CD14-positive monocyte (primary cell): ENCODE data around the gene DOCK1. TPM values are rescaled to one million over a fixed set of nuclear protein-coding genes. Genes with fewer than 3 reads are reported as not detected.
"Not testable (repeated sequence)": the region's sequence is repeated elsewhere in the genome, so short reads cannot be mapped to it uniquely, and the experiment has no call there.

ENCODE experiments used
- DNase-seq, 3 donors: peaks; one replicate each; pipeline ENCODE4 v3.0.0-alpha.2; 2011 to 2022
- H2AFZ ChIP-seq: 2 replicates; pipeline ENCODE4 v1.6.0; 2012; ENCODE audit warnings: mild to moderate bottlenecking, low read depth, low read length, inconsistent platforms; ENCODE audit not compliant: insufficient read depth, poor library complexity, severe bottlenecking
- H3K27ac ChIP-seq, 2 donors: 1 replicate in 1 of 2; 2 replicates in 1 of 2; pipeline ENCODE4 v1.5.1; 2012 to 2013; ENCODE audit warnings: low read length in 2 of 2, control low read depth in 1 of 2, inconsistent platforms in 1 of 2, low read depth in 1 of 2, mild to moderate bottlenecking in 1 of 2
- H3K27me3 ChIP-seq, 2 donors: one replicate each; pipeline versions ENCODE4 v1.6.0 to v1.6.1; 2011 to 2013; ENCODE audit warnings: low read length in 2 of 2; ENCODE audit not compliant: control insufficient read depth in 2 of 2, insufficient read depth in 2 of 2
- H3K36me3 ChIP-seq, 2 donors: replicated peaks in 1 of 2; 1 replicate in 1 of 2; 2 replicates in 1 of 2; pipeline versions ENCODE4 v1.5.1 to v1.6.1; 2012 to 2013; ENCODE audit warnings: low read length in 2 of 2, control low read depth in 1 of 2, inconsistent platforms in 1 of 2, mild to moderate bottlenecking in 1 of 2; ENCODE audit not compliant: insufficient read depth in 2 of 2, control insufficient read depth in 1 of 2
- H3K4me1 ChIP-seq, 2 donors: 1 replicate in 1 of 2; 2 replicates in 1 of 2; pipeline versions ENCODE4 v1.5.1 to v1.6.1; 2012 to 2013; ENCODE audit warnings: low read length in 2 of 2, control low read depth in 1 of 2, inconsistent platforms in 1 of 2, mild to moderate bottlenecking in 1 of 2, moderate library complexity in 1 of 2; ENCODE audit not compliant: insufficient read depth in 2 of 2, control insufficient read depth in 1 of 2
- H3K4me2 ChIP-seq: replicated peaks from 2 replicates; pipeline ENCODE3; 2012; ENCODE audit warnings: low read length, moderate library complexity, mild to moderate bottlenecking; ENCODE audit not compliant: poor library complexity, severe bottlenecking; ENCODE audit errors: extremely low read depth
- H3K4me3 ChIP-seq, 3 experiments: fragments of 200-600 bp in 1 of 3; sonication (generic) in 1 of 3; replicated peaks in 1 of 3; 1 replicate in 2 of 3; 2 replicates in 1 of 3; pipeline ENCODE4 v1.5.1; 2011 to 2013; ENCODE audit warnings: low read length in 3 of 3, mild to moderate bottlenecking in 3 of 3, control low read depth in 2 of 3, low read depth in 2 of 3, inconsistent platforms in 1 of 3, moderate library complexity in 1 of 3
- H3K79me2 ChIP-seq: 2 replicates; pipeline ENCODE4 v1.6.0; 2012; ENCODE audit warnings: mild to moderate bottlenecking, control low read depth, inconsistent platforms, low read length, moderate library complexity; ENCODE audit not compliant: insufficient read depth
- H3K9ac ChIP-seq: 2 replicates; pipeline ENCODE4 v1.6.0; 2017; ENCODE audit warnings: low read length, mild to moderate bottlenecking; ENCODE audit not compliant: insufficient read depth, poor library complexity, severe bottlenecking
- H3K9me3 ChIP-seq, 2 donors: replicated peaks in 1 of 2; 1 replicate in 1 of 2; 2 replicates in 1 of 2; pipeline versions ENCODE4 v1.5.1 to v1.6.1; 2012 to 2013; ENCODE audit warnings: low read length in 2 of 2, control low read depth in 1 of 2; ENCODE audit not compliant: control insufficient read depth in 1 of 2, insufficient read depth in 1 of 2
- H4K20me1 ChIP-seq: 2 replicates; pipeline ENCODE4 v1.6.0; 2012; ENCODE audit warnings: mild to moderate bottlenecking, low read length, control low read depth, moderate library complexity; ENCODE audit not compliant: insufficient read depth
- H3K27ac Mint-ChIP-seq, 7 donors: one replicate each; pipeline ENCODE4 v1.8.0; 2020; ENCODE audit warnings: mild to moderate bottlenecking in 7 of 7, mixed read lengths in 7 of 7, moderate library complexity in 6 of 7, inconsistent platforms in 2 of 7
- H3K27me3 Mint-ChIP-seq, 3 donors: one replicate each; pipeline ENCODE4 v1.8.0; 2021 to 2022; ENCODE audit warnings: low read depth in 3 of 3, mild to moderate bottlenecking in 3 of 3, mixed read lengths in 3 of 3, moderate library complexity in 3 of 3, inconsistent platforms in 1 of 3
- H3K36me3 Mint-ChIP-seq, 2 donors: one replicate each; pipeline ENCODE4 v1.8.0; 2020; ENCODE audit warnings: mixed read lengths in 2 of 2, inconsistent platforms in 1 of 2, mild to moderate bottlenecking in 1 of 2
- H3K4me1 Mint-ChIP-seq: one replicate; pipeline ENCODE4 v1.8.0; 2020; ENCODE audit warnings: mild to moderate bottlenecking, mixed read lengths
- H3K4me3 Mint-ChIP-seq, 2 donors: one replicate each; pipeline ENCODE4 v1.8.0; 2020; ENCODE audit warnings: mild to moderate bottlenecking in 2 of 2, mixed read lengths in 2 of 2, moderate library complexity in 1 of 2
- H3K9me3 Mint-ChIP-seq, 7 donors: one replicate each; pipeline ENCODE4 v1.8.0; 2020 to 2022; ENCODE audit warnings: mixed read lengths in 7 of 7, mild to moderate bottlenecking in 6 of 7, moderate library complexity in 6 of 7, inconsistent platforms in 2 of 7
- CTCF ChIP-seq: fragments of 200-600 bp; IDR thresholded peaks from one replicate; pipeline ENCODE4 v1.8.0; 2022; ENCODE audit warnings: antibody characterized with exemption, mild to moderate bottlenecking
- WGBS: methylation state at CpG from one replicate; pipeline ENCODE4 v1.1.5; 2013; ENCODE audit warnings: missing lambda C conversion rate; ENCODE audit not compliant: insufficient coverage; 5-methylcytosine and 5-hydroxymethylcytosine counted together
- intact Hi-C, 2 donors: fragments of 100-400 bp; cut with micrococcal nuclease; formaldehyde crosslinking; loops; one replicate each; pipeline versions ENCODE4 v1.15.0 to v1.15.1; 2023
- polyA plus RNA-seq, 3 donors: library from polyadenylated mRNA; depleted of rRNA in 1 of 3; unstranded in 2 of 3; stranded (reverse) in 1 of 3; fragments of 300-500 nt in 2 of 3; fragments of >200 nt in 1 of 3; fragmentation: Illumina TruSeq in 2 of 3; gene quantifications; 1 replicate in 2 of 3; 2 replicates in 1 of 3; pipeline ENCODE4 v1.2.3, GENCODE V29; 2012 to 2021

The DOCK1 gene
- polyA plus RNA-seq, 3 donors, result 0.31 to 0.35 TPM; not detected in 1

GRCh38 chr10:126878594-126878993, 26.6 kb upstream of the DOCK1 start:
- no peak overlapping the region for H2AFZ ChIP-seq
- DNase-seq, result no peak
- no peaks in the 10 kb centered on the region for H3K9me3 ChIP-seq
- no peak overlapping the region for H3K4me3 Mint-ChIP-seq
- H3K27me3 Mint-ChIP-seq, result peaks cover 2% of the 10 kb centered on the region in 3 donors
- no peaks in the 10 kb centered on the region for H4K20me1 ChIP-seq
- H3K79me2 ChIP-seq, result no peaks in the 10 kb centered on the region
- no peak overlapping the region for H3K27ac Mint-ChIP-seq
- intact Hi-C loops, result no loop called here
- H3K4me3 ChIP-seq, result no peak overlapping the region
- no peak overlapping the region for H3K4me2 ChIP-seq
- H3K27ac ChIP-seq, result no peak overlapping the region
- no peaks in the 10 kb centered on the region for H3K27me3 ChIP-seq
- no peaks in the 10 kb centered on the region for H3K36me3 ChIP-seq
- H3K9ac ChIP-seq, result no peak overlapping the region
- no peak for TF ChIP-seq CTCF
- no peaks in the 10 kb centered on the region for H3K4me1 Mint-ChIP-seq
- no peaks in the 10 kb centered on the region for H3K4me1 ChIP-seq
- no peaks in the 10 kb centered on the region for H3K36me3 Mint-ChIP-seq
- 93% methylated on average over 5 of the region's 10 CpGs for WGBS
- peaks cover 0 to 12% (median 7%) of the 10 kb centered on the region in 7 donors for H3K9me3 Mint-ChIP-seq

- no peak overlapping the region for H2AFZ ChIP-seq
- WGBS, result no CpG with 5 or more reads among the region's 5 CpGs
- H3K9me3 Mint-ChIP-seq, result peaks cover 0 to 15% (median 8%) of the 10 kb centered on the region in 7 donors
- no peak overlapping the region for H3K27ac Mint-ChIP-seq
- no peaks in the 10 kb centered on the region for H3K79me2 ChIP-seq
- H4K20me1 ChIP-seq, result no peaks in the 10 kb centered on the region
- H3K9ac ChIP-seq, result no peak overlapping the region
- no peak overlapping the region for H3K4me3 Mint-ChIP-seq
- intact Hi-C loops, result no loop called here
- no peak overlapping the region for H3K27ac ChIP-seq
- DNase-seq, result no peak
- H3K9me3 ChIP-seq, result no peaks in the 10 kb centered on the region
- H3K27me3 ChIP-seq, result no peaks in the 10 kb centered on the region
- no peaks in the 10 kb centered on the region for H3K4me1 ChIP-seq
- H3K4me2 ChIP-seq, result no peak overlapping the region
- H3K36me3 ChIP-seq, result no peaks in the 10 kb centered on the region
- no peak for TF ChIP-seq CTCF
- no peaks in the 10 kb centered on the region for H3K36me3 Mint-ChIP-seq
- H3K27me3 Mint-ChIP-seq, result peaks cover 2% of the 10 kb centered on the region in 3 donors
- no peaks in the 10 kb centered on the region for H3K4me1 Mint-ChIP-seq
- H3K4me3 ChIP-seq, result no peak overlapping the region
These were observed 24.3 kb upstream of the DOCK1 start for GRCh38 chr10:126880926-126881325.

- H3K9me3 ChIP-seq, H3K4me1 Mint-ChIP-seq, H3K27ac Mint-ChIP-seq, H4K20me1 ChIP-seq, H3K27me3 Mint-ChIP-seq, H3K27ac ChIP-seq, H3K9ac ChIP-seq, H3K4me2 ChIP-seq, H3K4me3 ChIP-seq, H3K36me3 Mint-ChIP-seq, intact Hi-C loops, H3K36me3 ChIP-seq, H3K4me3 Mint-ChIP-seq, H3K27me3 ChIP-seq, DNase-seq, H2AFZ ChIP-seq, H3K79me2 ChIP-seq, H3K4me1 ChIP-seq: not testable (repeated sequence)
- H3K9me3 Mint-ChIP-seq, result peaks cover 0 to 13% (median 9%) of the 10 kb centered on the region in 7 donors
- 36% methylated on average over 9 of the region's 16 CpGs for WGBS
These were observed 23.2 kb upstream of the DOCK1 start for GRCh38 chr10:126882055-126882454.
